Urinary bladder (tissue), 4 donors: ENCODE data around the gene ATP8B3. TPM values are rescaled to one million over a fixed set of nuclear protein-coding genes. Genes with fewer than 3 reads are reported as not detected.

Source experiments
- DNase-seq: peaks from one replicate; pipeline ENCODE4 v3.0.0-alpha.2; 2015; ENCODE audit errors: extremely low spot score
- H3K27ac ChIP-seq: one replicate; pipeline ENCODE4 v1.5.1; 2013; ENCODE audit warnings: low read depth, mild to moderate bottlenecking, moderate library complexity
- H3K36me3 ChIP-seq: one replicate; pipeline ENCODE4 v1.6.1; 2013; ENCODE audit warnings: mild to moderate bottlenecking, moderate library complexity; ENCODE audit not compliant: insufficient read depth
- H3K4me1 ChIP-seq: one replicate; pipeline ENCODE4 v1.6.1; 2013; ENCODE audit warnings: mild to moderate bottlenecking, moderate library complexity; ENCODE audit not compliant: insufficient read depth
- H3K4me3 ChIP-seq: one replicate; pipeline ENCODE4 v1.5.1; 2013; ENCODE audit warnings: low read depth, low read length
- WGBS: extraction: QIAGEN DNeasy Blood & Tissue Kit; methylation state at CpG from one replicate; pipeline ENCODE4 v1.1.7; 2013; 5-methylcytosine and 5-hydroxymethylcytosine counted together
- polyA plus RNA-seq: library from polyadenylated mRNA; stranded (reverse); fragments of 200-250 nt; gene quantifications from one replicate; pipeline ENCODE4 v1.2.3, GENCODE V29; 2013
- total RNA-seq: library from RNA; depleted of rRNA; stranded (reverse); fragments of >200 nt; gene quantifications from one replicate; pipeline ENCODE4 v1.2.3, GENCODE V29; 2014
- donor health status: healthy with polysubstance abuse.
- donor health status: healthy.

ATP8B3 gene
- total and polyA plus RNA-seq, 2 donors, result 1.4 to 1.6 TPM

- no peak overlapping the region for H3K4me3 ChIP-seq
- no peak overlapping the region for H3K27ac ChIP-seq
- DNase-seq, result no peak
- H3K4me1 ChIP-seq, result no peaks in the 10 kb centered on the region
- 69% methylated on average over 3 of the region's 3 CpGs for WGBS
- no peaks in the 10 kb centered on the region for H3K36me3 ChIP-seq
Observed at GRCh38 chr19:1736280-1736679, 75.8 kb downstream of the ATP8B3 start.

DNA sequence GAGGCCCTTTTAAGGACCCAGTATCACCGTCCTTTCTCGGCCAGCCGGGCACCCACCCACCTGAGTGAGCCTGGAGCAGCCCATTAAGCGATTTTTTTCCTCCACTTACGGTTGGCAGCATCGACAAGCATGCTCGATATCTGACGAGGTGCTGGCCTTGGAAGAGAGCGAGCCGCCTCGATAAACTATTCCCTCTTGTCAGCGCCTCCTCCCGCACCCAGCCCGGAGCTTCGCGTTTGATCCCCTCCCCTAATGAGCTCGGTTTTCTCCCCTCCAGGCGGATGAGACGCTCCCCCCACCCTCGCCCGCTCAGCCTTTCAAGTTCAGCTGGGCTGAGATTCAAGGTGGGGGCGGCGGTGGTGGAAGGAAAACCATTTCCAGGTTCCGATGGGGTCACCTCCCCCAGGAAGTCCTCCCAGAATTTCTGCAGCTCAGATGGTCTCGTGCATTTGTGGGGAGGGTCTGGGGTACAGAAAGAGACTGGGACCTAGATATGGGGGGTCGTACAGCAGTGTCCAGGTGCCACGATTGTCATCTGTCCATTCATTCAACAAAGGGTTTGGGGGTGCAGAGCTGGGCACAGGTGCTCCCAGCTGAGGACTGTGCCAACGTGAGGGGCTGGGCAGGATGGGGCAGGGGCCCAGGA, 77.6 kb downstream of the ATP8B3 start:
- WGBS, result 17% methylated on average over 28 of the region's 28 CpGs
- DNase-seq, result no peak
- no peak overlapping the region for H3K27ac ChIP-seq

More for the DNA sequence above, 77.6 kb downstream of the ATP8B3 start:
- Histone ChIP-seq H3K36me3 (no peaks in the 10 kb centered on the region), H3K4me1 (no peaks in the 10 kb centered on the region), H3K4me3 (no peak overlapping the region)

Other genes starting within 250 kb of the ATP8B3 start
- 24.2 TPM for gene MEX3D, start 244.0 kb downstream of the ATP8B3 start, total RNA-seq
- gene MEX3D, start 244.0 kb downstream of the ATP8B3 start, polyA plus RNA-seq, result 19.1 TPM
- 32.5 TPM for gene MBD3, start 219.4 kb downstream of the ATP8B3 start, total RNA-seq
- 76.4 TPM for gene MBD3, start 219.4 kb downstream of the ATP8B3 start, polyA plus RNA-seq
- 33.3 TPM for gene UQCR11, start 206.8 kb downstream of the ATP8B3 start, total RNA-seq
- gene UQCR11, start 206.8 kb downstream of the ATP8B3 start, polyA plus RNA-seq, result 144 TPM
- 27.4 TPM for gene TCF3, start 159.7 kb downstream of the ATP8B3 start, total RNA-seq
- 50.2 TPM for gene TCF3, start 159.7 kb downstream of the ATP8B3 start, polyA plus RNA-seq
- gene ONECUT3, start 58.8 kb downstream of the ATP8B3 start, total RNA-seq, result not detected
- gene ONECUT3, start 58.8 kb downstream of the ATP8B3 start, polyA plus RNA-seq, result not detected
- gene REXO1, start 36.2 kb upstream of the ATP8B3 start, total RNA-seq, result 7.9 TPM
- gene REXO1, start 36.2 kb upstream of the ATP8B3 start, polyA plus RNA-seq, result 20.5 TPM
- gene KLF16, start 51.3 kb upstream of the ATP8B3 start, total RNA-seq, result 3.6 TPM
- gene KLF16, start 51.3 kb upstream of the ATP8B3 start, polyA plus RNA-seq, result 17.6 TPM
- gene ABHD17A, start 73.2 kb upstream of the ATP8B3 start, total RNA-seq, result 41.9 TPM
- gene ABHD17A, start 73.2 kb upstream of the ATP8B3 start, polyA plus RNA-seq, result 99.7 TPM
- 1.4 TPM for gene ADAT3, start 93.1 kb upstream of the ATP8B3 start, total RNA-seq
- 4.3 TPM for gene ADAT3, start 93.1 kb upstream of the ATP8B3 start, polyA plus RNA-seq
- 16.2 TPM for gene SCAMP4, start 93.1 kb upstream of the ATP8B3 start, total RNA-seq
- gene SCAMP4, start 93.1 kb upstream of the ATP8B3 start, polyA plus RNA-seq, result 45.2 TPM
- 33.5 TPM for gene CSNK1G2, start 128.9 kb upstream of the ATP8B3 start, total RNA-seq
- gene CSNK1G2, start 128.9 kb upstream of the ATP8B3 start, polyA plus RNA-seq, result 50.1 TPM
- 38.0 TPM for gene BTBD2, start 203.4 kb upstream of the ATP8B3 start, total RNA-seq
- 83.0 TPM for gene BTBD2, start 203.4 kb upstream of the ATP8B3 start, polyA plus RNA-seq
- gene MKNK2, start 239.0 kb upstream of the ATP8B3 start, total RNA-seq, result 21.5 TPM
- 144 TPM for gene MKNK2, start 239.0 kb upstream of the ATP8B3 start, polyA plus RNA-seq